ENCODE results near the gene KBTBD7.
A peak's percentile ranks its signal among the peaks of the same experiment; 100 is the strongest.

Gene KBTBD7, protein sequence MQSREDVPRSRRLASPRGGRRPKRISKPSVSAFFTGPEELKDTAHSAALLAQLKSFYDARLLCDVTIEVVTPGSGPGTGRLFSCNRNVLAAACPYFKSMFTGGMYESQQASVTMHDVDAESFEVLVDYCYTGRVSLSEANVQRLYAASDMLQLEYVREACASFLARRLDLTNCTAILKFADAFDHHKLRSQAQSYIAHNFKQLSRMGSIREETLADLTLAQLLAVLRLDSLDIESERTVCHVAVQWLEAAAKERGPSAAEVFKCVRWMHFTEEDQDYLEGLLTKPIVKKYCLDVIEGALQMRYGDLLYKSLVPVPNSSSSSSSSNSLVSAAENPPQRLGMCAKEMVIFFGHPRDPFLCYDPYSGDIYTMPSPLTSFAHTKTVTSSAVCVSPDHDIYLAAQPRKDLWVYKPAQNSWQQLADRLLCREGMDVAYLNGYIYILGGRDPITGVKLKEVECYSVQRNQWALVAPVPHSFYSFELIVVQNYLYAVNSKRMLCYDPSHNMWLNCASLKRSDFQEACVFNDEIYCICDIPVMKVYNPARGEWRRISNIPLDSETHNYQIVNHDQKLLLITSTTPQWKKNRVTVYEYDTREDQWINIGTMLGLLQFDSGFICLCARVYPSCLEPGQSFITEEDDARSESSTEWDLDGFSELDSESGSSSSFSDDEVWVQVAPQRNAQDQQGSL

DNA sequence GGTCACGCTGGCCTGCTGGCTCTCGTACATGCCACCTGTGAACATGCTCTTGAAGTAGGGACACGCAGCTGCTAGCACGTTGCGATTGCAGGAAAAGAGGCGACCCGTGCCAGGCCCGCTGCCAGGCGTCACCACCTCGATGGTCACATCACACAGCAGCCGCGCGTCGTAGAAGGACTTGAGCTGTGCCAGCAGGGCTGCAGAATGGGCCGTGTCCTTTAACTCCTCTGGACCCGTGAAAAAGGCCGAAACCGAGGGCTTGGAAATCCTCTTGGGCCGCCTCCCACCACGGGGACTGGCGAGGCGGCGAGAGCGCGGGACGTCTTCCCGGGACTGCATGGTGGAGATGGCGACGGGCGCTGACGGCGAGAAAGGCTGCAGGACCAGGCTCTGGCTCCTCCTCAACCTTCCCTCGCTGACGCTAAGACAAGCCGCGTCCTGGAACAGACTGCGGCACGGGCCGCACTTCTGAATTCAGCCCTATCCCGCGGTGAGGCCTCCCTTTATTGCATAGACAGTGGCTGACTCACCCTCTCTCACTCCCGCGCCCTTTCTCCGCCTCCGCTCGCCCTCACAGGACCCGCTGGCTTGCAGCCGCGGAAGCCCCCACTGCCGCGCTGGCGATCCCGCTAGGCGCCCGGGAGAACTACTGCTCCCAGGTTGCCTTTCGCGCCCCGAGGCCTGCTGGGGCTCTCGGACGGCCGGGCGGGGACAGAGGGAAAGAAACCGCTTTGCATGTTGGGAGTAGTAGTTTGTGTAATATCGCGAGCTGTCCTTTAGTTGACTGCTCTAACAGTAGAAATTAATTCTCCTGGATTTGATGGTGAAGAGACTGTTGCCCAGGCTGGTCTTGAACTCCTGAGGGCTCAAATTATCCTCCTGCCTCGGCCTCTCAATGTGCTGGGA lies at the start of gene KBTBD7:
KBTBD7 (minus strand) TSS at position 651 of the 906 bp plus-strand sequence; CDS start at position 339, 312 bp downstream.
- DNase-seq: peak; percentile 89 to 91

DNA sequence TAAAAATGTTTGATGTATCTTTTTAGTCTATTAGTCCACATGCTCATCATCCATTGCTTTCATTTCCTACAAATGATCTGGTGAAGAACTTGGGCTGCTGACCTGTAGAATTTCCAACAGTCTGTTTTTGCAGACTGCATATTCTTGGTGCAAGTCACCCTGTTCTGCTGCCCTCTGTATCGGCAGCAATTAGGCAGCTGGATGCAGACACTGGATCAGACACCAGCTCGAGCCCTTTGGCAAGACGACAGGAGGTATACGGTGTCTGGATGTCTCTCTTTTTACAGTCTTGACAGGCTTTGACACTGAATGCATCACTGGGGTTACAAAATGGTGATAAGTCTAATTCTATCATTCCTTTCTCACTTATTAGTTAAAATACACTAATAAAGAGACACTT lies 47.3 kb upstream of the KBTBD7 start:
- no peak for DNase-seq

DNA sequence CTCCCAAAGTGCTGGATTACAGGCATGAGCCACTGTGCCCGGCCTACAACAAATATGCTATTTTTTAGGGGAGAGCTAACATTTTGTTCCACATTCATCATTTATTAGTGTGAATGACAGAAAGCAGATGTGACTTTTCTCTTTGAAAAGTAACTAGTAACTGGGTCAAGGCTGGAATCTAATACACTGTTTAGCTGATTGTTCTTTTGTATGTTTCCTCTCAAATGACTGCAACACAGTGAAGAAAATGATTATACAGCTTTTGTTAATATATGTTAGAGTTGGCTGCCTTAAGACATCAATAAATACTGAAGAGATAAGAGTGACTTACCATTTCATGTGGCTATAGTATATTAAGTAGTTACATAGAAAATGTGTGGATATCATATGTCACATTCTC lies 42.0 kb upstream of the KBTBD7 start:
- DNase-seq: no peak

DNA sequence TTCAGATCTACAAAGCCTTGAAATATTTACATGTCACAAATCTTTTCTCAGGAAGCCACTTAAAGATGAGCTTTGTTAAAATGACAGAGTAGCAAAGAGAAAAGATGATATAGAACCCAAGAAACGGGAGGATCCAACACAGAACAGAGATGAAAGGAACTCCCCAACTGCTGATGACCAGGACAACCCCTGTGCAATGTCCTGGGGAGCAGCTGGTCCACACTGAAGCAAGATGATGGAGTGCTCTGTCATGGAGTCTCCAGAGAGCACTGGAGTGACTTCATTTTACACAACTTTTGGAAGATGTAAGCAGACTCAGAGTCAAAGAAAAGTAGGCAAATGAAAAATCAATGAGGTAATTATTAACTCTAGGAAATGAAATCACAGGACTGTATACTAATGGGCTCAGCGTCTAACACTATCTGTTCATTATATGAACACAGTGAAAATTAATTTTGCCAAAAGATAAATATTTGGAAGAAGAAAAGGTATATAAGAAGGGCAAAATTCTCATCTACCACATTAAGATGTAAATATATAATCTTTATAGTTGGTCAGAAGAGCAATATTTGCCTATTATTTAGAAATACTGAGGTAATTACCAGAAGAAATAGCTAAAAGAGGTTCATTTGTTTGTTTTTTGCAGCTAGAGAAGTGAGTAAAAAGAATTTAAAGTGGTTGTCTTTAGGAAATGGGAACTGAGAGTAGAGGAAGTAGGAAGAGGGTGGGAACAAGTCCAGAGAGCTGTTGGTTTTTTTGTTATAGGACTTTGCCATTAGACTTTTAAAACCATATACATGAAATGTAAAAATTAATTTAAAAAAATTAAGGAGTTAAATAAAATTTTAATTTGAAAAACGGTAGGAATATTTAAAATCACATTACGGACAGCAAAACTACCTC lies 38.5 kb upstream of the KBTBD7 start:
- DNase-seq: no peak

DNA sequence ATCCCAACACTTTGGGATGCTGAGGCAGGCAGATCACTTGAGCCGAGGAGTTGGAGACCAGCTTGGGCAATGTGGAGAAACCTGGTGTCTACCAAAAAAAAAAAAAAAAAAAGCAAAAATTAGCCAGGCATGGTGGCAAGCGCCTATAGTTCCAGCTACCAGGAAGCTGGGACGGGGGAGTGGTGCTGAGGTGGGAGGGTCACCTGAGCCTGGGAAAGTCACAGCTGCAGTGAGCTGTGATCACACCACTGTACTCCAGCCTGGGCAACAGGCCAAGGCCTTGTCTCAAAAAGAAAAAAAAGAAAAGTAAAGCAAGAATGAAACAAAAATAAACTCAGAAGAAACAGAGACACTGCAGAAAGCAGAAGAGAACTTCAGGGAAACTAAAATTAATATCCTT lies 37.4 kb upstream of the KBTBD7 start:
- DNase-seq: no peak

DNA sequence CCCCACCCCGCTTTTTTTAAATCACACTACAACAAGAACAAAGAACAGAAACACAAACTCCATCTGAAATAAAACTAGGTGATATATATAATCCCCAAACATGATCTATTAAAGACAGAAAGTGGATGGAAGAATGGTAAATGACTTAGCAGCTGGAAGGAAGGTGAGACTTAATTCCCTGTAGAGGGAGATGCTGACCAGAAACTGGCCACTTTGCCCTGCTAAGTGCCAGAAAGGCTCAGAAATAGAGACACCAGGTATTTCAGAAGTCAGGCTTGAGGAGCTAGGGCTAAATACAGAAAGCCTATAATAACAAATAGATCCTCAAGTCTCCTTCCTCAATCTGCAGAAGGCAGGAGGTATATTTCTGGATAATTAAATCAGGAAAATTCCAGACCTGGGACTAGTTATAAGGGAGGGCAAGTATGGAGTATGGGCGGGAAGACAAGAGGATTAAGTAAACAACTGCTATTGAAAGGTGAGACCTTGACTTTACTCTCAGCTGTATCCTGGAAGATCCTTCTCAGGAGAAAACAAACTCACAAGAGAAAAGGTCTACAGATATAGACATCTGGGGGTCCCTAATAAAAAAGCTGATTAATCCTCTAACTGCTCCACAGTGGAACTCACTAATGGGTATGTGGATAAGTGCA lies 36.8 kb upstream of the KBTBD7 start:
- no peak for DNase-seq

DNA sequence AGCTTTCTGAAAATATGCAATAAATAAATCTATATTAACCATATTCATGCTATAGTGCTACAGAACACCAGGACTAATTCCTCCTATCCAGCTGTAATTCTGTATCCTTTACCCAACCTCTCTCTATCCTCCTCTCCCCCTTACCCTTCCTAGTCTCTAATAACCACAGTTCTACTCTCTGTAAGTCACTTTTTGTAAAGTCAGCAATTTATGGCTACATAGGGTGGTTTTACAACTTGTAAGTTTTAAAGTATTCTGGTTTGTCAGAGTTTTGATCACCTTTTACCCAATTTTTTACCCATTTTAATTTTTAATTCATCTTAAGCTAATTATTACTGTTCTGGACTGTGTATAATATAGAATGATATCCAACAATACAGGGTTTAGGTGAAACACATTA lies 35.0 kb upstream of the KBTBD7 start:
- DNase-seq: no peak

DNA sequence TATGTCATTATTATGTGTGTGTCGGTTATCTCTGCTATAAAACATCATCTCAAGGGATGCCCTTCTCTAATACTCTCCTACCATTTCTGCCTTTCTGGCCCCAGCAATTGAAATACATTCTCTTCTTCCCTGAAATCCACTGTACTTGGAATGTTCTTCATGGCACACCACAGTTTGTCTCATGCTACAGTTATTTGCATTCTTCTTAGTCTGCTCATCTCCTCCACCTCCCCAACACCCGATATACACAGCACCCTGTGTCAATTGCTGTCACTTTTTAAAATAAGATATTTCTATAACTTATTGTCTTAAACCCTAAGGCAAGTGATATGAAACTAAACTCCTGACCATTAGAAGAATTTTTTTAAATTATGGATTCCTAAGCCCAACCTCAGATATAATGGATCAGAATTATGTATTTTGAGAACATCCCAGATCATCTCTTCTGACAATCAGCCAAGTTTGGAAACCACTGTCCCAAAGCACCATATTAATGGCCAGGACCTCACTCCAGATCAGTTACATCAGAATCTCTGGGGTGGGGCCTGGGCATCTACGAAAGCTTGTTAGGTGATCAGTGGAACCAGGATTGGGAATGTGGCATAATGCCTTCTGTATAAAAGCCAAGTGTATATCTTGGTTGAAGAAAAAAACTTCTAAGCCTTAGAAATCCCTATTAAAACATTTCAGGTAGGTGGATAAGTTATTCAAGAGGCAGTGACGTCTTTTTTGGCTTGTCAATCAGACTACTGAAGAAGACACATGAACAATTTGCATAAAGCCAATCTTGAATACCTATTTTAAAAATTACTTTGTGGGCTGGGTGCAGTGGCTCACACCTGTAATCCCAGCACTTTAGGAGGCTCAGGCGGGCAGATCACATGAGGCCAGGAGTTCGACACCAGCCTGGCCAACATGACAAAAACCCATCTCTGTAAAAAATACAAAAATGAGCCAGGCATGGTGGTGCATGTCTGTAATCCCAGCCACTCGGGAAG lies 30.0 kb upstream of the KBTBD7 start:
- DNase-seq: no peak

DNA sequence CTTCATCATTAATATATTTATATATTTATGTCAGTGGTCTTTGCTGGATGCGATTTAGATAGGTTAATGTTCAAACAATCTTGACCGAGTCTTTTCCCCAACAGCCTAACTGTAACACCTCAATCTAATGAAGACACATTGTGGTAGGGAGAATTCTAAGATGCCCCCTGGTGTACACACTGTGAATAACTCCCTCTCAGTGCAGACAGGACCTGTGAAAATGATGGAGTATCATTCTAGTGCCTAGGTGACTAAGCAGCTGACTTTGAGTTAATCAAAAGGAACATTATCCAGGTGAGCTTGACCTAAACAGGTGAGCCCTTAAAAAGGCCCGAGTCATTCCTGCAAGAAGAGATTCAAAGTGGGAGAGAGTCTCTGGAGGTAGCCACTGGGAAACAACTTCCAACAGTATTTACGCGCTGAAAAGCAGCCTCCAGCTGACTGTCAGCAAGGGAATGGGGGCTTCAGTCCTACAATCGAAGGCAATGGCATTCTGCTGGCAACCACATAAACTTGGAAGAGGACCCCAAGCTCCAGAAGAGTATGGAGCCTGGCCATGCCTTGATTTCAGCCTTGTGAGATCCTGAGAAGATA lies 28.0 kb upstream of the KBTBD7 start:
- DNase-seq: peak; percentile 34 to 36

DNA sequence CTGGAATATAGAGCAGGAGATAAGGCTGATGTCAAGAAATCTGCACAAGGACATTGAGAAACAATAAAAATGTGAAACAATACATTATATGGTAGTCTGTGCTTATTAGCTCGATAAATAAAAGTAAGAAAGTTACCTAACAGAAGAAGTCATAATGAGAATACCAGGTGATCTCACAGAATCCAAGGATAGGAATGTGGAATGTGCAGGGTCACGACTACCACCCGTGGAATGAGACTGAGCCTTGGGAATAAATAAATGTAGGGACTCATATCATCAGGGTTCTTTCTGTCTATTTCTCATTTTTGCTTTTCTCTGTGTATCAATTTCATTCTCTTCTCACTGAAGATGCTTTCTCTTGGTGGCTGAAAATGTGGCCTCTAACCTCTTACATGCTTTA lies 26.0 kb upstream of the KBTBD7 start:
- no peak for DNase-seq

DNA sequence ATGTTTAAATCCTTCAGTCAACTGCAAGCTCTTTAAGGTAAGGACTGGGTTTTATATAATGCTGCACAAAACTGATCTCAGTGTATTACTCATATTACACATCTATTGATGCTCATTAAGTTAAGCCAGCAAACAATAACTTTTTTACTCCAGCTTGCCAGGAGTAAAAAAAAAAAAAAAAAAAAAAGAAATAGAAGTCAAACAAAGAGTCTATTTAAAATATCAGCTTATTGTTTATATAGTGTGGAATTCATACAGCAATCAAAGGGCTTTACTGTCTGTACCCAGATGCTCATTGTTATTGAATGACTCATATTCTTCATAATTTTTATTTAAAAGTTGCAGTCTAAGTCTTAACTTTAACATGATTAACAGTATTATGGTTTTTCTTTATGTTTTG lies 21.8 kb upstream of the KBTBD7 start:
- no peak for DNase-seq

DNA sequence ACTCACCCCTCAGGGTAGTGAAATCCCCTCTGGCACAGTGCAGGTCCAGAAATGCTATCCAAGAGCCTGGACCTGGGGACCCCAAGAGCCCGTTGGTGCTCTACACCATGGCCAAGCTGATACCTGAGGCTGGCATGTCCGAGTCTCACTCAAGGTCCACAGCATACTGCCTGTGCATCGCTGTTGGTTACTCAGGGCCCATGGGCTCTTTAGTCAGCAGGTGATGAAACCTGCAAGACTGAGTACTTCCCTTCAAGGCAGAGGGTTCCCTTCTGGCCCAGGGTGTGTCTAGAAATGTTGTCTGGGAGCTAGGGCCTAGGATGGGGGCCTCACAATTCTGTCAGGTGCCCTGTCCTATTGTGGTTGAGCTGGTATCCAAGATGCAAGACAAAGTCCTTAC lies 19.6 kb upstream of the KBTBD7 start:
- no peak for DNase-seq

DNA sequence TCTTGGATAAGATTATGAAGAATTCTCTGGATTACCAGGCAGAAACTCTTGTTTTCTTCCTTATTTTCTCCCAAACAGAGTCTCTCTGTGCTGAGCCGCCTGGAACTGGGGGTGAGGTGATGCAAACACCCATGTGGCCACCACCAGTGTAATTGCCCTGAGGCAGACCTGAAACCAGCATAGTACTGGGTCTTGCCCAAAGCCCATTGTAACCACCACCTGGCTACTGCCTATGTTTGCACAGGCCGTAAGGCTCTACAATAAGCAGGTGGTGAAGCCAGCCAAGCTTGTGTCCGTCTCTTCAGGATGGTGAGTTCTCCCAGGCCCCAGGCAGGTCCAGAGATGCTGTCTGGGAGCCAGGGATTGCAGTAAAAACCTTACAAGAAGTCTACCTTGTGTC lies 18.9 kb upstream of the KBTBD7 start:
- no peak for DNase-seq

DNA sequence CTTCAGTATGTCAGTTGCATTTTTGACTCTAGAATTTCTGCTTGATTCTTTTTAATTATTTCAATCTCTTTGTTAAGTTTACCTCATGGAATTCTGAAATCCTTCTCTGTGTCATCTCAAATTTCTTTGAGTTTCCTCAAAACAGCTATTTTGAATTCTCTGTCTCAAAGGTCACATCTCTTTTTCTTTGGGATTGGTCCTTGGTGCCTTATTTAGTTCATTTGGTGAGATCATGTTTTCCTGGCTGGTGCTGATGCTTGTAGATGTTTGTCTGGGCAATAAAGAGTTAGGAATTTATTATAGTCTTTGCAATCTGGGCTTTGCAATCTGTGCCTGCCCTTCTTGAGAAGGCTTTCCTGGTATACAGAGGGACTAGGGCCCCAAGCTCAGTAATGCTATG lies 18.5 kb upstream of the KBTBD7 start:
- no peak for DNase-seq

DNA sequence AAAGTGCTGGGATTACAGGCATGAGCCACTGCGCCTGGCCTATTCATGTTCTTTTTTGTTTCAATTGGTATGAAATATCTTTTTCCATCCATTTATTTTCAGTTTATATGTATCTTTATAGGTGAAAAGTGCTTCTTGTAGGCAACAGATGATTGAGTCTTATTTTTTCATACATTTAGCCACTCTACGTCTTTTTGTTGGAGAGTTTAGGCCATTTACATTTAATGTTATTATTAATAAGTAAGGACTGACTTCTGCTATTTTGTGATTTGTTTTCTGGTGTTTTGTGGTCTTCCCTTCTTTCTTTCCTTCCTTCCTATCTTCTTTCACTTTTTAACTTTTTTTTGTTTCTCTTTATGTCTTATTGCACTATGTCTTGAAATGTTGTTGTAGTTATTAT lies 16.7 kb upstream of the KBTBD7 start:
- no peak for DNase-seq

DNA sequence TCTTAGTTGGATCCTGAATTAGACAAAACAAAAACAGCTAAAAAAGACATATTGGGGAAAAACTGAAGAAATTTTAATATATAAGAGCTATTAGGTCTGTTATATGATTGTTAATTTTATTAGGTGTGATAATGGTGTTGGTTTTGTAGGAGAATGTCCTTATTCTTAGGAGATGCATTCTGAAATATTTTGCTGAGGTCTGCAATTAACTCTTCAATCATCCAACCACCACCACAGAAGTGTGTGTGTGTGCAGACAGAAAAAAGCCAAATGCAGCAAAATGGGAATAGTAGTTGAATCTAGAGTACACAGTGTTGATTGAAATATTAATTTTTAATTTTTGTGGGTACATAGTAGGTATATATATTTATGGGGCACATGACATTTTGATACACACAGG lies 12.1 kb upstream of the KBTBD7 start:
- DNase-seq: no peak

DNA sequence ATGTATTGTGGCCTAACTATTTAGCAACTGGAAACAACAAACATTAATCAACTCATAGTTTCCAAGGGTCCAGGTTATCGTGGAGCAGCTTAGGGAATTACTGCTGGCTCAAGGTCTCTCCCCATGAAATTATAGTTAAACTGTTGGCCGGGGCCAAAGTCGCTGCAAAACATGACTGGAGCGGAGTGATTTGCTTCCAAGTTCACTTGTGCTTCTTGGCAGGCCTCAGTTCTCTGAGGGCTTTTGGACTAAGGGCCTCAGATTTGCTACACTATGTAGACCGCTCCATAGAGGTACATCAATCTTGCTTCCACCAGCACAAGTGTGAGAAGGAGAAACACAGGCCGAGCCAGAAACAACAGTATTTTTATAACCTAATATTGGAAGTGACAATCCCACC lies 9.4 kb upstream of the KBTBD7 start:
- DNase-seq: no peak

DNA sequence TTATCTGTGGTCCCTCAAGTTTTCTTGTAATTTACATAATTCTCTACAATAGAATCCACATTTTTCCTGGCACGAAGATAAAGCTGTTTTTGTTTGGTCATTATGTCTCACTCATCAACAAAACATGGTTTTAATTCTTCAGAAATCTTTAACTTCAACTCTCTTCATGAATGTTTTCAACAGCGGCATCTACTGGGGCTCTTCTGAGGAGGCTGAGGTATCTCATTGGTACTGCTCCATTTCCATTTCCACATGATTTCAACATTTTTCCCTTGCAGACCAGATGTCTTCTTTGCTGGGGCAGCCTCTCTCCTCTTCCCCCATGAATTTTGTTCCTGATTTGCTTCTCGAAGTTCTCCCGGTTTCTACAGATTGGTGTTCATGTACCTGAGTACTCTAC lies 5.8 kb upstream of the KBTBD7 start:
- DNase-seq: no peak

DNA sequence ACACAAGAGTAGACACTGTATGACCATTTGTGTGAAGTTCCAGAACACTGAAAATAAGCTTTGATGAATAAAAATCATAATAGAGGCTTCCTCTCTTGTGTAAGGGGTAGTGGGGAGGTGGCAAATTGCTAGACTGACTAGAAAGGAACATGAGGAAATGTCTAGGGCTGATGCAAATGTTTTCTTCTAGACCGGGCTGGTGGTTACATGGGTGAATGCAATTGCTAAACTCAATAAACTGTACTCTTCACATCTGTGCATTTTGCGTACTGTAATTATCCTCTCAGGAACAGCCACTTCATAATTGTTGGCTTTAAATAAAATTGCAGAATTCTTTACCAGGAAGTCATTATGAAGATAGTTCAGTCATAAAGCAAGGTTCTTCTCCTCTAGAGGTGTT lies 5.2 kb upstream of the KBTBD7 start:
- no peak for DNase-seq

DNA sequence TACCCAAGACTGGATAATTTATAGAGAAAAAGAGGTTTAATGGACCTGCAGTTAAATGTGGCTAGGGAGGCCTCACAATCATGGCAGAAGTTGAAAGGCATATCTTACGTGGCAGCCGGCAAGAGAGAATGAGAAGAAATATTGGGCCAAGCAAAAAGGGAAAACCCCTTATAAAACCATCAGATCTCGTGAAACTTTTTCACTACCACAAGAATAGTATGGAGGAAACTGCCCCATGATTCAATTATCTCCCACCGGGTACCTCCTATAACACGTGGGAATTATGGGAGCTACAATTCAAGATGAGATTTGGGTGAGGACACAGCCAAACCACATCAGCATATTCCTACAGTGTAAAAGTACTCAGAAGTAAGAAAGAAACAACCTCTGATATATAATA lies 4.7 kb upstream of the KBTBD7 start:
- DNase-seq: no peak

All from NCI-H2081 (cell line).